Retinal pigment epithelial cell (primary cell): Measurements from ENCODE around the gene NRARP.

Experiments
- DNase-seq: peaks from one replicate; pipeline ENCODE4 v3.0.0-alpha.2; 2010; ENCODE audit warnings: low read depth
- H3K4me3 ChIP-seq: 2 replicates; pipeline ENCODE4 v1.5.1; 2011; ENCODE audit warnings: mild to moderate bottlenecking, low read length, control low read depth, moderate library complexity
- CTCF ChIP-seq: conservative IDR thresholded peaks from 2 replicates; pipeline ENCODE4 v1.5.1; 2011; ENCODE audit warnings: low read depth, low read length, control low read depth, inconsistent platforms

The NRARP gene

DNA sequence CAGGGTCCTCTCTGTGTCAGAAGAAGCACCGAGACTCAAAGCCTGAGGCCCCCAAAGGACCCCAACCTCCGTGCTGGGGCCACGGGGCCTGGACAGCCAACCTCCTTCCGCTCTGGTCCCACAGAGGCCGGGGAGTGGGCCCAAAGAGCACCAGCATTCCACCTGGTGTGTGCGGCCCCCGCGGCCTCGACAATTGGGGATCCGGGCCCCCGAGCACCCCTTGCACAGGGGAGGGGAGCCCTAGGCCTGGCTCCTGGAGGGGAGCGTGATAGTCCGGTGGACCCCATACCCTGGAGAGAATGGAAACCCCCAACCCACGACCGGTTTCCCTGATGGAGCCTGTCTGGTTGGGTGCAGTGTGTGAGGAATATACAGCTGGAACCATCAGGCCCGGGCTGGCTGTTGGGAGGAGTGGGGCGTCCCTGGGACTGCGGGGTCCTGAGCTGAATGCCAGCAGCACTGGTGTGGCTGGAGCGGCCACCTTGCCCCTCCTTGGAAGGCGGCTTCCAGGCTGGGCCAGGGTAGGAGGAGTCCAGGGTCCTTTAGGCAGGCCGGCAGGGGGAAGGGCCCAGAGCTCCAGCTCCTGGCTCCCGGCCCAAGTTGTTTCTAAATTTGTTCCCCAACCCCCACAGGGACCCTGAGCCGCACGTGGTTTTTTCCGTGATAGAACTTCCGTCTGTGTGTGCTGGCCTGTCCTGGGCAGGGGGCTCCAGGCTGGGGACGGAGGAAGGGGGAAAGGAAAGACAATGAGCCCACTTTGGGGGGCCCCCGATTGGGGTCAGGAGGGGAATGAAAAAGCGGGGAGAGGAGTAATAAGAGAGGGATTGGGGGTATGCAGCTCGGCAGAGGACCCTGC, 25.4 kb downstream of the NRARP start:
- DNase-seq, result no peak
- no peak for TF ChIP-seq CTCF
- H3K4me3 ChIP-seq, result peak overlapping the region; percentile 65

DNA sequence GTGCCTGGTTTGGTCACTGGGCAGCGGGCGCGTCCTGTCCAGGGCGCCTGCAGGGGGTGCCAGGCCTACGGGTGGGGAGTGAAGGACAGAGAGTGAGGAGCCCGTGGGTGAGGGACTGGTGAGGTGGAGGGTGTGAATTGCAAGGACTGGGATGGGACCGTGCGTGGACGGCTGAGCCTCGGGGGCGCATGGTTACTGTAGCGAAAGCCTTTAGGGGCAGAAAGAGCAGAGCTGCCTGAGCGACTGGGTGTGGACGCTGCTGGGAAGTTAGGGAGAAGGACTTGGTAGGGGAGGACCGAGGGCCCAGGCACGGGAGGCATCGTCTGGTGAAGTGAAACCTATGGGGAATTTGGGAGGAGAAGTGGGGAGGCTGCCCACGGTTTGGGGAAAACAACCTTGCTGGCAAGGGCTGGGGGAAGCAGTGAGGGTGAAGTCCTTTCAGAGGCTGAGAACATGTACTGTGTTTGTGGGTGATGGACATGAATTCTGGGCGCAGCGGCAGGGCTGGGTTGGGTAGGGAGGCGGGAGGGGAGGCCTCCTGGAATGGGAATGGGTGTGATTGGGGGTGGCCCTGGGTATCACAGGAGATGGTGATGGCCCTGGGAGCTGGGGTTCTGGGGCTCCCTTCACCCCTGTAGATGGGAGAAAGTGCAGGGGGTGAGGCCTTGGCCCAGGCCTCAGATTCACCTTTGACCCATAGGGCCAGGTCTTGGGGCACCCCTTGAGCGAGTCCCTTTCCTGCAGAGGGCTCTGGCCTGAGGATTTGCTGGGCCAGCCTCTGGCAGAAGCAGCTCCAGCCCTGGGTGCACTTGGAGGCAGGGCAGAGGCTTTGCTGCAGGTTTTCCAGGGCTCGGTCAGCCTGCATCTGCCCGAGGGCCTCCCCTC, 26.2 kb downstream of the NRARP start:
- no peak overlapping the region for H3K4me3 ChIP-seq
- no peak for DNase-seq
- TF ChIP-seq CTCF, result no peak

- no peak for TF ChIP-seq CTCF
- no peak overlapping the region for H3K4me3 ChIP-seq
- DNase-seq, result no peak
Observed at GRCh38 chr9:137275203-137275587, 26.9 kb downstream of the NRARP start.

GRCh38 chr9:137273611-137274320, 28.3 kb downstream of the NRARP start:
- no peak for TF ChIP-seq CTCF
- H3K4me3 ChIP-seq, result no peak overlapping the region
- DNase-seq, result no peak

- no peak for TF ChIP-seq CTCF
- H3K4me3 ChIP-seq, result no peak overlapping the region
- no peak for DNase-seq
Observed at GRCh38 chr9:137273095-137273490, 29.0 kb downstream of the NRARP start.

GRCh38 chr9:137272241-137273094, 29.6 kb downstream of the NRARP start:
- H3K4me3 ChIP-seq, result no peak overlapping the region
- TF ChIP-seq CTCF, result no peak
- DNase-seq, result no peak
